ENCODE data around the gene NUP93.
A peak's percentile ranks its signal among the peaks of the same experiment; 100 is the strongest.

NUP93 gene

GRCh38 chr16:56823081-56823733 is 93.3 kb downstream of the NUP93 start:
- Histone ChIP-seq H3K4me3 (ENCODE audit: severe bottlenecking) (no peak overlapping the region), H3K4me1 (ENCODE audit: insufficient read depth, poor library complexity, severe bottlenecking) (no peaks in the 10 kb centered on the region), H3K27me3 (ENCODE audit: insufficient read depth, poor library complexity, severe bottlenecking) (no peaks in the 10 kb centered on the region), H3K36me3 (ENCODE audit: low read depth) (peaks cover 74% of the 10 kb centered on the region), H3K9me3 (ENCODE audit: severe bottlenecking) (no peaks in the 10 kb centered on the region), H3K27ac (ENCODE audit: poor library complexity, severe bottlenecking) (no peak overlapping the region)
- TF ChIP-seq, protein P1, sequence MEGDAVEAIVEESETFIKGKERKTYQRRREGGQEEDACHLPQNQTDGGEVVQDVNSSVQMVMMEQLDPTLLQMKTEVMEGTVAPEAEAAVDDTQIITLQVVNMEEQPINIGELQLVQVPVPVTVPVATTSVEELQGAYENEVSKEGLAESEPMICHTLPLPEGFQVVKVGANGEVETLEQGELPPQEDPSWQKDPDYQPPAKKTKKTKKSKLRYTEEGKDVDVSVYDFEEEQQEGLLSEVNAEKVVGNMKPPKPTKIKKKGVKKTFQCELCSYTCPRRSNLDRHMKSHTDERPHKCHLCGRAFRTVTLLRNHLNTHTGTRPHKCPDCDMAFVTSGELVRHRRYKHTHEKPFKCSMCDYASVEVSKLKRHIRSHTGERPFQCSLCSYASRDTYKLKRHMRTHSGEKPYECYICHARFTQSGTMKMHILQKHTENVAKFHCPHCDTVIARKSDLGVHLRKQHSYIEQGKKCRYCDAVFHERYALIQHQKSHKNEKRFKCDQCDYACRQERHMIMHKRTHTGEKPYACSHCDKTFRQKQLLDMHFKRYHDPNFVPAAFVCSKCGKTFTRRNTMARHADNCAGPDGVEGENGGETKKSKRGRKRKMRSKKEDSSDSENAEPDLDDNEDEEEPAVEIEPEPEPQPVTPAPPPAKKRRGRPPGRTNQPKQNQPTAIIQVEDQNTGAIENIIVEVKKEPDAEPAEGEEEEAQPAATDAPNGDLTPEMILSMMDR (IDR thresholded peaks at IDR 0.05; ENCODE audit: poor library complexity, severe bottlenecking) = no peak
- DNase-seq (ENCODE audit: low spot score) (no peak), ATAC-seq (ENCODE audit: low read depth) (no peak)

GRCh38 chr16:56824331-56824730 is 94.4 kb downstream of the NUP93 start:
- Histone ChIP-seq H3K27me3 (ENCODE audit: insufficient read depth, poor library complexity, severe bottlenecking) (no peaks in the 10 kb centered on the region), H3K27ac (ENCODE audit: poor library complexity, severe bottlenecking) (no peak overlapping the region), H3K4me1 (ENCODE audit: insufficient read depth, poor library complexity, severe bottlenecking) (no peaks in the 10 kb centered on the region), H3K36me3 (ENCODE audit: low read depth) (peaks cover 77% of the 10 kb centered on the region), H3K9me3 (ENCODE audit: severe bottlenecking) (no peaks in the 10 kb centered on the region), H3K4me3 (ENCODE audit: severe bottlenecking) (no peak overlapping the region)
- peak; percentile 38; the same call in 1 of the 3 replicates for ATAC-seq (ENCODE audit: low read depth)
- TF ChIP-seq, protein P1 (IDR thresholded peaks at IDR 0.05; ENCODE audit: poor library complexity, severe bottlenecking) = no peak
- no peak for DNase-seq (ENCODE audit: low spot score)

DNA sequence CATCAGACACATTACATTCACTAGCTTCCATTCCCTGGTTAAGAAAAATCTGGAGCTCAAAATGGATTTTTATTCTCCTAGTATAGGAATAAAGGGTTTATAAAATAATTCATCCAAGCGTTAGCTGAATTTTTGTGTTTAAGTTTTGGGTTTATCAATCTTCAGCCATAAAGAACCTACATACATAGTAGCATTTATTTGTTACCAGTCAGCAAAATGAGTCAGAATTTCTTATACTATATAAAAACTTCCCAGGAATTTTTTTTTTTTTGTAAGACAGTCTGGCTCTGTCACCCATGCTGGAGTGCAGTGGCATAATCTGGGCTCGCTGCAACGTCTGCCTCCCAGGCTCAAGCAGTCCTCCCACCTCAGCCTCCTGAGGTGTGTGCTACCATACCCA is 94.9 kb downstream of the NUP93 start:
- DNase-seq (ENCODE audit: low spot score) (no peak), ATAC-seq (ENCODE audit: low read depth) (no peak)
- H3K4me1 ChIP-seq (ENCODE audit: insufficient read depth, poor library complexity, severe bottlenecking) = no peaks in the 10 kb centered on the region
- TF ChIP-seq, protein P1 (IDR thresholded peaks at IDR 0.05; ENCODE audit: poor library complexity, severe bottlenecking) = no peak
- H3K36me3 ChIP-seq (ENCODE audit: low read depth) = peaks cover 73% of the 10 kb centered on the region
- H3K4me3 ChIP-seq (ENCODE audit: severe bottlenecking) = no peak overlapping the region
- H3K9me3 ChIP-seq (ENCODE audit: severe bottlenecking) = no peaks in the 10 kb centered on the region
- no peak overlapping the region for H3K27ac ChIP-seq (ENCODE audit: poor library complexity, severe bottlenecking)
- H3K27me3 ChIP-seq (ENCODE audit: insufficient read depth, poor library complexity, severe bottlenecking) = no peaks in the 10 kb centered on the region

DNA sequence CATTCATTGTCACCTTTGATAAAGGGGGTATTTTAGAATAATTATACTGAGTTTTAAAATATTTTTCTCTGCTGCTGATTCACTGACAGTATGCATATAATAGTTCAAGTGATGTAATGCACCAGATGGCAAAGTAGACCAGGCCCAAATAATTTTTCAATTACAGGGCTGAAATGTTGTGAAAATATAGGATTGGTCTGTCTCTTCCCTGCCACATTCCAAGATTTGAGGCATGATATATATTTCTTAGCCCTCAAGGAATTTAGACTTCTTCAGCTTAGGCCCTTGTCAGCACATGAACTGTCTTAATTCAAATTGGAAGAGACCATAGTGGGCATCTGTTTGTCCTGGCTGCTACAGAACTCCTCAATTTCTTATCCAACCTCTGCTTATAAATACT is 95.9 kb downstream of the NUP93 start:
- no peak overlapping the region for H3K27ac ChIP-seq (ENCODE audit: poor library complexity, severe bottlenecking)
- ATAC-seq (ENCODE audit: low read depth) (no peak), DNase-seq (ENCODE audit: low spot score) (no peak)
- no peaks in the 10 kb centered on the region for H3K9me3 ChIP-seq (ENCODE audit: severe bottlenecking)
- TF ChIP-seq, protein P1 (IDR thresholded peaks at IDR 0.05; ENCODE audit: poor library complexity, severe bottlenecking) = no peak
- no peaks in the 10 kb centered on the region for H3K4me1 ChIP-seq (ENCODE audit: insufficient read depth, poor library complexity, severe bottlenecking)
- H3K36me3 ChIP-seq (ENCODE audit: low read depth) = peaks cover 78% of the 10 kb centered on the region
- H3K4me3 ChIP-seq (ENCODE audit: severe bottlenecking) = no peak overlapping the region
- H3K27me3 ChIP-seq (ENCODE audit: insufficient read depth, poor library complexity, severe bottlenecking) = no peaks in the 10 kb centered on the region

DNA sequence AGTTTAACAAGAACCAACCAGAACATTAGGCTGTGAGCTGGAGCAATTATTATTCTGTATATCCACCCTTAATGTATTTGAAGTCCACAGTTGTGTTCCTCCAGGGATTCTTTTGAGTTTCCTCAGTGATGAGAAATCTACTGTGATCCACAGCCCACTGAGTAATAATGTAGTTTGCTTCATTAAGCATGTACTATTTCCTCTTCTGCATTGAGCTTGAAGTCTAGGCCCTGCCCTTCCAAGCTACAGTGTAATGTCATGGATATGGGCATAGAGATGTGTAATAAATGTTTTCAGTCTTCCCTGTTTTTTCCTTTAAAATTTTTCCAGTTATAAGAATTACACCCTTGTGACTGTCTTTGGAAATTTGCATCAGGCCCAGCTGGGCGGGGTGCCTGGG is 98.7 kb downstream of the NUP93 start:
- Histone ChIP-seq H3K27me3 (ENCODE audit: insufficient read depth, poor library complexity, severe bottlenecking) (no peaks in the 10 kb centered on the region), H3K4me3 (ENCODE audit: severe bottlenecking) (no peak overlapping the region), H3K36me3 (ENCODE audit: low read depth) (peaks cover 84% of the 10 kb centered on the region), H3K4me1 (ENCODE audit: insufficient read depth, poor library complexity, severe bottlenecking) (no peaks in the 10 kb centered on the region), H3K9me3 (ENCODE audit: severe bottlenecking) (no peaks in the 10 kb centered on the region), H3K27ac (ENCODE audit: poor library complexity, severe bottlenecking) (no peak overlapping the region)
- DNase-seq (ENCODE audit: low spot score) (no peak), ATAC-seq (ENCODE audit: low read depth) (no peak)
- TF ChIP-seq, protein P1 (IDR thresholded peaks at IDR 0.05; ENCODE audit: poor library complexity, severe bottlenecking) = no peak

All from RWPE2 (cell line).